Thyroid gland (tissue), 4 donors: ENCODE data around the gene MIDN.

Experiments
- POLR2A ChIP-seq, 2 donors: fragments of 450-650 bp; IDR thresholded peaks; one replicate each; pipeline ENCODE4 v1.6.1; 2017; ENCODE audit warnings: antibody characterized with exemption in 2 of 2, mild to moderate bottlenecking in 2 of 2, moderate library complexity in 1 of 2
- TF ChIP-seq, protein P1 (sequence below), 6 experiments: fragments of 200-600 bp in 3 of 6; fragments of 450-650 bp in 3 of 6; sonication (generic) in 3 of 6; IDR thresholded peaks; one replicate each; pipeline ENCODE4 v1.5.1; 2016 to 2019; ENCODE audit warnings: antibody characterized with exemption in 6 of 6, mild to moderate bottlenecking in 2 of 6, inconsistent platforms in 1 of 6, moderate library complexity in 1 of 6

DNA sequence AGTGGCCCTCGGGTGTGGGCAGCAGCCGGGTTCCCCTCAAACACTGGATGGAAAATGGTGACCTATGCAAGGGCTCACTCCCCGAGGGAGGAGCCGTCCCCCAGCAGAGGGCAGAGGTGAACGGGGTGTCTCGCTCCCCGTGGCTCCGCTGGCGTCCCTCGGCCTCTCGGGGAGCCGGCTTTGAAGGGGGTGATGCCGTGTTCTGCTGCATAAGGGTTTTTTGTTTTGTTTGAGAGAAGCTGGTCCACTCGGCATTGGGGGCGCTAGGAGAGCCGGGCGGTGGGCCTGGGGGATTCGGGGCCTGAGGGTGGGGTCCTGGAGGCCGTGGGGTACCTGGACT, 41.3 kb downstream of the MIDN start:
- TF ChIP-seq POLR2A (IDR thresholded peaks at IDR 0.05), result no peak
- TF ChIP-seq, protein P1, sequence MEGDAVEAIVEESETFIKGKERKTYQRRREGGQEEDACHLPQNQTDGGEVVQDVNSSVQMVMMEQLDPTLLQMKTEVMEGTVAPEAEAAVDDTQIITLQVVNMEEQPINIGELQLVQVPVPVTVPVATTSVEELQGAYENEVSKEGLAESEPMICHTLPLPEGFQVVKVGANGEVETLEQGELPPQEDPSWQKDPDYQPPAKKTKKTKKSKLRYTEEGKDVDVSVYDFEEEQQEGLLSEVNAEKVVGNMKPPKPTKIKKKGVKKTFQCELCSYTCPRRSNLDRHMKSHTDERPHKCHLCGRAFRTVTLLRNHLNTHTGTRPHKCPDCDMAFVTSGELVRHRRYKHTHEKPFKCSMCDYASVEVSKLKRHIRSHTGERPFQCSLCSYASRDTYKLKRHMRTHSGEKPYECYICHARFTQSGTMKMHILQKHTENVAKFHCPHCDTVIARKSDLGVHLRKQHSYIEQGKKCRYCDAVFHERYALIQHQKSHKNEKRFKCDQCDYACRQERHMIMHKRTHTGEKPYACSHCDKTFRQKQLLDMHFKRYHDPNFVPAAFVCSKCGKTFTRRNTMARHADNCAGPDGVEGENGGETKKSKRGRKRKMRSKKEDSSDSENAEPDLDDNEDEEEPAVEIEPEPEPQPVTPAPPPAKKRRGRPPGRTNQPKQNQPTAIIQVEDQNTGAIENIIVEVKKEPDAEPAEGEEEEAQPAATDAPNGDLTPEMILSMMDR (IDR thresholded peaks at IDR 0.05), result no peak
